Fibroblast of lung (primary cell): ENCODE results near the gene TBC1D14. TPM values are rescaled to one million over a fixed set of nuclear protein-coding genes. Genes with fewer than 3 reads are reported as not detected.

ENCODE experiments used
- DNase-seq, 2 donors: peaks; one replicate each; pipeline versions ENCODE4 v3.0.0 to v3.0.0-alpha.2; 2010; ENCODE audit warnings: low read depth in 2 of 2
- H2AFZ ChIP-seq: 2 replicates; pipeline ENCODE4 v1.5.1; 2012; ENCODE audit warnings: low read length, control low read depth, inconsistent platforms
- H3K27ac ChIP-seq: 2 replicates; pipeline ENCODE4 v1.5.1; 2011; ENCODE audit warnings: low read length, control low read depth; ENCODE audit not compliant: insufficient read depth
- H3K27me3 ChIP-seq: 2 replicates; pipeline ENCODE4 v1.5.1; 2011; ENCODE audit warnings: mild to moderate bottlenecking, low read length; ENCODE audit not compliant: control insufficient read depth, insufficient read depth
- H3K36me3 ChIP-seq: 2 replicates; pipeline ENCODE4 v1.5.1; 2011; ENCODE audit warnings: low read length; ENCODE audit not compliant: control insufficient read depth, insufficient read depth
- H3K4me1 ChIP-seq: 2 replicates; pipeline ENCODE4 v1.5.1; 2011; ENCODE audit warnings: low read length; ENCODE audit not compliant: control insufficient read depth, insufficient read depth; ENCODE audit errors: extremely low read depth
- H3K4me2 ChIP-seq: 2 replicates; pipeline ENCODE4 v1.5.1; 2011; ENCODE audit warnings: low read length, control low read depth; ENCODE audit not compliant: insufficient read depth; ENCODE audit errors: extremely low read depth
- H3K4me3 ChIP-seq, 4 experiments: fragments of 200-600 bp in 1 of 4; sonication (generic) in 1 of 4; replicated peaks in 1 of 4; 2 replicates each; pipeline ENCODE4 v1.5.1; 2011 to 2016; ENCODE audit warnings: low read length in 4 of 4, low read depth in 3 of 4, mild to moderate bottlenecking in 3 of 4, control low read depth in 2 of 4, inconsistent platforms in 1 of 4, mixed read lengths in 1 of 4; ENCODE audit not compliant: insufficient read depth in 1 of 4; ENCODE audit errors: control extremely low read depth in 1 of 4
- H3K79me2 ChIP-seq: 2 replicates; pipeline ENCODE4 v1.5.1; 2012; ENCODE audit warnings: mild to moderate bottlenecking, low read length, inconsistent platforms; ENCODE audit not compliant: control insufficient read depth, insufficient read depth
- H3K9ac ChIP-seq: 2 replicates; pipeline ENCODE4 v1.5.1; 2011; ENCODE audit warnings: mild to moderate bottlenecking, low read length, control low read depth; ENCODE audit not compliant: insufficient read depth
- H3K9me3 ChIP-seq: 2 replicates; pipeline ENCODE4 v1.5.1; 2012; ENCODE audit warnings: low read depth, low read length; ENCODE audit not compliant: control insufficient read depth, insufficient read depth
- H4K20me1 ChIP-seq: 2 replicates; pipeline ENCODE4 v1.5.1; 2011; ENCODE audit warnings: low read length; ENCODE audit not compliant: control insufficient read depth, insufficient read depth; ENCODE audit errors: extremely low read depth
- CTCF ChIP-seq, 2 donors: IDR thresholded peaks in 1 of 2; conservative IDR thresholded peaks in 1 of 2; 1 replicate in 1 of 2; 2 replicates in 1 of 2; pipeline ENCODE4 v1.5.1; 2011 to 2012; ENCODE audit warnings: low read length in 2 of 2, control low read depth in 1 of 2, inconsistent platforms in 1 of 2, low read depth in 1 of 2, mild to moderate bottlenecking in 1 of 2
- EZH2 ChIP-seq: IDR thresholded peaks from 2 replicates; pipeline ENCODE4 v1.5.1; 2012; ENCODE audit warnings: low read length, control low read depth, mild to moderate bottlenecking; ENCODE audit errors: missing control alignments
- polyA plus RNA-seq, 2 donors: library from polyadenylated mRNA; depleted of rRNA in 1 of 2; stranded (reverse) in 1 of 2; unstranded in 1 of 2; fragments of >200 nt; gene quantifications; 2 replicates each; pipeline ENCODE4 v1.2.1, GENCODE V29; 2011 to 2012; ENCODE audit warnings: missing spikeins in 1 of 2
- total RNA-seq: library from RNA; depleted of rRNA; stranded (reverse); fragments of >200 nt; gene quantifications from 2 replicates; pipeline ENCODE4 v1.2.1, GENCODE V29; 2014

Gene TBC1D14
- total and polyA plus RNA-seq, 2 donors (not counting 1 experiment from before 2014, with no cell fraction given) = 26.9 to 37.7 TPM

- no peaks in the 10 kb centered on the region for H4K20me1 ChIP-seq
- H3K9ac ChIP-seq = no peak overlapping the region
- no peaks in the 10 kb centered on the region for H3K79me2 ChIP-seq
- no peaks in the 10 kb centered on the region for H3K9me3 ChIP-seq
- H3K36me3 ChIP-seq = peaks cover 10% of the 10 kb centered on the region
- H2AFZ ChIP-seq = no peak overlapping the region
- H3K27ac ChIP-seq = no peak overlapping the region
- H3K27me3 ChIP-seq = no peaks in the 10 kb centered on the region
- H3K4me3 ChIP-seq = no peak overlapping the region
- TF ChIP-seq CTCF (conservative IDR thresholded peaks at IDR 0.05 in 1 of 2, IDR thresholded peaks at IDR 0.05 in 1 of 2; ENCODE audit: low read depth in 1 of 2, low read length in 2 of 2) = no peak
- TF ChIP-seq EZH2 = no peak
- no peak for DNase-seq
- no peak overlapping the region for H3K4me2 ChIP-seq
- peaks cover 7% of the 10 kb centered on the region for H3K4me1 ChIP-seq
Measured at GRCh38 chr4:7020290-7020689, 110.7 kb downstream of the TBC1D14 start.

DNA sequence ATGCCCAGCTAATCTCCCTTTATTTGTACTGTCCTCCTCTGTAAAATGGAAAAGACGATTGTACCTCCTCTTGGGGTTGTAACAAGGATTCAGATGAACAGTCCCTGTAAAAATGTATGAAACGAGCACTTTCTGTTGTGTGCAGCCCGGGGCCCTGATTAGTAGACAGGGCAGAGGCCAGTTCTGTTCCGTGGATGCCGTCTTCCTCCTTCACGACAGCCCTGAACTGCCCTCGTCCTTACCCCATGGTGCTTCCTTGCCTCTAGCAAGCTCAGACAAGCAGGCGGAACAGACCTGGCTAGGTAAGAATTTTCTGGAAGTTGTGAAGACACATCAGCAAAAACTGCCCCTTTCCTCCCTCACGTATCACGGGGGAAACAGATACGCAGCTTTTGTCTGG is 111.2 kb downstream of the TBC1D14 start:
- no peak for TF ChIP-seq EZH2
- no peak for TF ChIP-seq CTCF (conservative IDR thresholded peaks at IDR 0.05 in 1 of 2, IDR thresholded peaks at IDR 0.05 in 1 of 2; ENCODE audit: low read depth in 1 of 2, low read length in 2 of 2)
- DNase-seq = no peak
- H3K27ac ChIP-seq = no peak overlapping the region

DNA sequence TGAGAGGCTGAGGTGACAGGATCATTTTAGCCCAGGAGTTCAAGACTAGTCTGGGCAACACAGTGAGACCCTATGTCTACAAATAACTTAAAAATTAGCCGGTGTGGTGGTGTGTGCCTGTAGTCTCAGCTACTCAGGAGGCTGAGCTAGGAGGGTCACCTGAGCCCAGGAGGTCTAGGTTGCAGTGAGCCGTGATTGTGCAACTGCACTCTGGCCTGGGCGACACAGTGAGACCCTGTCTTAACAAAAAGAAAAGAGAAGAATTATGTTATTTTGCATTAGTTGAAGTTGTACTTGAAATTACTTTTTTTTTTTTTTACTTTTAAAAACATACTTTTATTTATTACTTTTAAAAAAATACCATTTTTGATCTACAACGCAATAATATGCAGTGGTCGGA is 111.7 kb downstream of the TBC1D14 start:
- peaks cover 7% of the 10 kb centered on the region for H3K36me3 ChIP-seq
- no peaks in the 10 kb centered on the region for H4K20me1 ChIP-seq
- no peak overlapping the region for H3K4me2 ChIP-seq
- no peaks in the 10 kb centered on the region for H3K9me3 ChIP-seq
- no peak for DNase-seq
- H3K27ac ChIP-seq = no peak overlapping the region
- H3K27me3 ChIP-seq = no peaks in the 10 kb centered on the region
- no peak overlapping the region for H3K4me3 ChIP-seq
- TF ChIP-seq CTCF (conservative IDR thresholded peaks at IDR 0.05 in 1 of 2, IDR thresholded peaks at IDR 0.05 in 1 of 2; ENCODE audit: low read depth in 1 of 2, low read length in 2 of 2) (no peak), EZH2 (no peak)
- H3K4me1 ChIP-seq = peaks cover 7% of the 10 kb centered on the region
- no peaks in the 10 kb centered on the region for H3K79me2 ChIP-seq
- H3K9ac ChIP-seq = no peak overlapping the region
- H2AFZ ChIP-seq = no peak overlapping the region

More for the DNA sequence above, 111.2 kb downstream of the TBC1D14 start:
- Histone ChIP-seq H3K4me3 (no peak overlapping the region), H3K4me1 (peaks cover 7% of the 10 kb centered on the region), H3K9me3 (no peaks in the 10 kb centered on the region), H4K20me1 (no peaks in the 10 kb centered on the region), H3K4me2 (no peak overlapping the region), H2AFZ (no peak overlapping the region), H3K36me3 (peaks cover 7% of the 10 kb centered on the region), H3K79me2 (no peaks in the 10 kb centered on the region), H3K27me3 (no peaks in the 10 kb centered on the region), H3K9ac (no peak overlapping the region)
